ENCODE data around the gene RTN4RL1.

Gene RTN4RL1

DNA sequence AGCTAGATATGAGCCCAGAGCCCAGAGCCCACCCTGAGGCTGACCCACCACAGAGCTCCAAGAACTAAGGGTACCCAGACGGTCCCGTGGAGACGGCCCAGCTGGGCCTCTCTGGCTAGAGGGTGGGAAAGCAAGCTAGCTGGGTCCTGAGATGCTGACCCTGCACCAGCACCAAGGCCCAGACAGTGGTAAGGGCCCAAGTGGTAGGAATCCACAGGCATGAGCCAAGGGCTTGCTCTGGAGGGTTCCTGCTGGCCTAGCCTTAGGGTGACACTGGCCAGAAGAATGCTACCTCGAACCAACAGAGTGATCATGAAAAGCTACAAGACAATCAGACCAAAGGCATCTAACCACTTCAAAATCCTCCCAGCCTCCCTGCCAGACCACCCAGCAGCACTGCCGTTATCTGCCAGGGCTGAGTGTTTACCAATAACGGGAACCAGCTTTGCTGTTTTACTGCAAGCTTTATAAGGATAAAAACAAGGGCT, 42.9 kb upstream of the RTN4RL1 start:
- DNase-seq (ENCODE audit: low read depth): peak; percentile 67
- TF ChIP-seq, protein P1, sequence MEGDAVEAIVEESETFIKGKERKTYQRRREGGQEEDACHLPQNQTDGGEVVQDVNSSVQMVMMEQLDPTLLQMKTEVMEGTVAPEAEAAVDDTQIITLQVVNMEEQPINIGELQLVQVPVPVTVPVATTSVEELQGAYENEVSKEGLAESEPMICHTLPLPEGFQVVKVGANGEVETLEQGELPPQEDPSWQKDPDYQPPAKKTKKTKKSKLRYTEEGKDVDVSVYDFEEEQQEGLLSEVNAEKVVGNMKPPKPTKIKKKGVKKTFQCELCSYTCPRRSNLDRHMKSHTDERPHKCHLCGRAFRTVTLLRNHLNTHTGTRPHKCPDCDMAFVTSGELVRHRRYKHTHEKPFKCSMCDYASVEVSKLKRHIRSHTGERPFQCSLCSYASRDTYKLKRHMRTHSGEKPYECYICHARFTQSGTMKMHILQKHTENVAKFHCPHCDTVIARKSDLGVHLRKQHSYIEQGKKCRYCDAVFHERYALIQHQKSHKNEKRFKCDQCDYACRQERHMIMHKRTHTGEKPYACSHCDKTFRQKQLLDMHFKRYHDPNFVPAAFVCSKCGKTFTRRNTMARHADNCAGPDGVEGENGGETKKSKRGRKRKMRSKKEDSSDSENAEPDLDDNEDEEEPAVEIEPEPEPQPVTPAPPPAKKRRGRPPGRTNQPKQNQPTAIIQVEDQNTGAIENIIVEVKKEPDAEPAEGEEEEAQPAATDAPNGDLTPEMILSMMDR (IDR thresholded peaks at IDR 0.05; ENCODE audit: low read length, missing control alignments): peak; percentile 3
- H3K4me3 ChIP-seq (replicated peaks; ENCODE audit: low read depth, low read length): no peak overlapping the region

DNA sequence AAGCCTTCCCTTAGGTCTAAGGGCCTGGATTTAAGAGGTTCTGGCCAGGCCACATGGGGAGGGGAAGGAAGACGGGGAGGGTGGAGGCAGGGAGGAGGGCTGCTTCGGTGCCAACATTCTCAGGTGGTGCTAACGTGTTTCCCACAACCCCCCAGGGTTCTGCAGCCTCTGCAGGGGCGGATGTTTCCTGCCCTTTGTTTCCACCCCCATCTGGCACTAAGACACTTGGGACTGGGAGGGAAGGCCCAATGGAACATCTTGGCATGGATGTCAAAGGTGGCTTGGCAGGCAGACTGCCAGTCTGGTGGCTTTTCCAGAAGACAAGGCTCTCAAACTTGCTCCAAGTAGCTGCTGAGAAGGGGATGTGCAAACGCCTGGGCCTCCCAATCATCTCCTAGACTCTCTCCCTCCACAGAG, 42.5 kb upstream of the RTN4RL1 start:
- DNase-seq (ENCODE audit: low read depth): peak; percentile 78
- no peak overlapping the region for H3K4me3 ChIP-seq (replicated peaks; ENCODE audit: low read depth, low read length)
- TF ChIP-seq, protein P1 (IDR thresholded peaks at IDR 0.05; ENCODE audit: low read length, missing control alignments): no peak

DNA sequence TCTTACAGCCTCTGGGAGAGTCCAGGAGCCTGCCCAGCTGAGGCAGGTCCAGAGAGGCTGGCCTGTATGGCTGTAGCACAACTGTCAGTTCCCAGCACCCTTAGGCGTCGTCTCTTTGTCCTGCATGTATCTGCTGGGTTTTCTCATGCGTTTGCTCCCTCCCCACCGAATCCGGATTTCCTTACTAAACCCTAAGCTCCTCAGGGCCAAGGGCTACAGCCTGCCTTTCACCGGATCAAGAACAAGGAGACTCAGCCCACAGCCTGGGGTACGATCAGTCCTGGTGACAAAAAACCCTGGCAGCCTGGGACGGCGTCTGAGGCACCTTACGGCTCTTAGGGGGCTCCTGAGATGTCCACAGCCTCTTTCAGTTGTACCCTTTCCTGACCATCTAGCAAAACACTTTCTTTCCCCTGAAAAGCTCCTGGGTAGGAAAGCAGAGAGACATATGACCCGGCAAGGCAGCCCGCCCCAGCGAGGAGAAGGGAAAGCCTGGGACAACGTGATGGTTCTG, 42.0 kb upstream of the RTN4RL1 start:
- no peak overlapping the region for H3K4me3 ChIP-seq (replicated peaks; ENCODE audit: low read depth, low read length)
- TF ChIP-seq, protein P1 (IDR thresholded peaks at IDR 0.05; ENCODE audit: low read length, missing control alignments): no peak
- peak; percentile 19 for DNase-seq (ENCODE audit: low read depth)

DNA sequence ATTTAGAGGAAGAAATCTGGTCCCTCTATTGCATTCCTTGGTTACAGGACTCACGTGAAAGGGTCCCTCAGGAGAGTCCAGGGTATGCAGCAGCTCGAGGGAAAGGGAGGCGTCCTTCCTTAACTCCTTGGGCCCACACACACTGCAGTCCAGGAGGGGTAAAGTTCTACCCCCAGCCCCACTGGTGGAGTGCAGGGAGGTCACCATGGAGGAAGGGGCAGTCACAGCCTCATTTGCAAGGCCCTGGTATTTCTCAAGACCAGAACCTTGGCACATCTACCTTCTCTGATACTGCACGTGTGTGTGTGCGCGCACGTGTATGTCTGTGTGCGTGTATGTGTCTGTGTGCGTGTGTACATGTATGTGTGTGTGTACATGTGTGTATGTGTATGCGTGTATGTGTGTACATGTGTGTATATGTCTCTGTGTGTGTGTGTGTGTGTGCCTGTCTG, 40.8 kb upstream of the RTN4RL1 start:
- no peak overlapping the region for H3K4me3 ChIP-seq (replicated peaks; ENCODE audit: low read depth, low read length)
- peak; percentile 14 for DNase-seq (ENCODE audit: low read depth)
- TF ChIP-seq, protein P1 (IDR thresholded peaks at IDR 0.05; ENCODE audit: low read length, missing control alignments): no peak

DNA sequence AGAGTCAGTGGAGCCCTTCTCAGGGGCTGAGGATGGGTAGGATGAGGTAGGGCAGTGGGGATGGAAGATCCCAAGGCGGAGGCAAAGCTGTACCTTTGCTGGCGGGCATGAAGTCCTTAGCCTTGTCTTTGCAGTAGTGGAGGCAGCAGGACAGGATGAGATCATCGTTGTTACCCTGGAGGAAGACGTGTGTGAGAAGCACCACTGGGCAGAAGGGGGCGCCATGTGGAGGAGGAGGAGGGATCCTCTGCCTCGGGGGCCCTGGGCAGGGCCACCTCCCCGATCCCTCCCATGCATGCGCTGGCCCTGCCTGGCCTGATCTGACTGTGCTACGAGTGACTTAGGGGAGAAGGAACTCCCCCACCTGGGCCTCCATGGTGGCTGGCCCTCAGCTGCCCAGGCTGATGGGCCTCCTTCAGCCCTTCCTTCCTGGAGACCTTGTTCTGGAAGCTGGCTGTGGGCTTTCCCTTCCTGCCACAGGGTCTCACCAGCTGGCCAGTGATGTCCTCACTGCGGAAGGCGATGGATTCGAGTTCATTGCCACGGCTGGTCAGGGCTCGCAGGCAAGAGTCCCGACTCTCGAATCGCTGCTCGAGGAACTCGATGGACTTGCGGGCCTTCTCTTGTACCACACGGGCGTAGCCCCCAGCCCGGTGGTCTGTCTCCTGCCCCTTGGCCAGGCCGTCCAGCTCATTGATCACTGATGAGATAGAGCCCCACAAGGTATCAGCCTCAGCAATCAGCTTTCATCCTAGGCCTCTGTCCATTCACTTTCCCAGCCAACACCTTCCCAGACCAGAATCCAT, 40.0 kb upstream of the RTN4RL1 start:
- TF ChIP-seq, protein P1 (IDR thresholded peaks at IDR 0.05; ENCODE audit: low read length, missing control alignments): peak; percentile 61
- no peak overlapping the region for H3K4me3 ChIP-seq (replicated peaks; ENCODE audit: low read depth, low read length)
- peak; percentile 80 for DNase-seq (ENCODE audit: low read depth)

DNA sequence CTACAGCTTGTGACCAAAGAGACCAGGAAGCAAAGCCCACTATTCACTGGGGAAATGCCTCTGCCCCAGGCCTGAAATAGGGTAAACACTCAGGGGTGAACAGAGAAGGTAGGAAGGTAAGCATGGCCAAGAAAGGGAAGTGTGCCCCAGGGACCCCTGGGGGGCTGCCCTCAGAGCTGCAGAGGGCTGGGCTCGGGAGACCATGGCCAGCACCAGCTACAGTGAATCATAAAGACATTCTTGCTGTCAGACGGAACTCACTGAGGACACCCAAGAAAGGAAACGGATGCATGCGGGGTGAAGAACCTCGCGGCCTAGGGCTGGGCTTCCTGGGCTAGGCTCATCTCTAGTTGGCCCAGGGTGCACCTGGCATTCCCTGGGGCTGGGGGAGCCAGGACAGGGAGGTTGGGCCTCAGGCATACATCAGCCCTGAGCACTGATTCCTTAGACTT, 39.4 kb upstream of the RTN4RL1 start:
- peak; percentile 45 for DNase-seq (ENCODE audit: low read depth)
- no peak overlapping the region for H3K4me3 ChIP-seq (replicated peaks; ENCODE audit: low read depth, low read length)
- TF ChIP-seq, protein P1 (IDR thresholded peaks at IDR 0.05; ENCODE audit: low read length, missing control alignments): no peak

All from fibroblast of pulmonary artery (primary cell).